ENCODE measurements around the gene C2CD2.

- no peak for TF ChIP-seq EP300 (IDR thresholded peaks at IDR 0.05; ENCODE audit: low read depth)
- no peak for TF ChIP-seq CTCF (IDR thresholded peaks at IDR 0.05)
- no peak for TF ChIP-seq POLR2A (IDR thresholded peaks at IDR 0.05)
Measured at GRCh38 chr21:41863439-41863740, 90.4 kb downstream of the C2CD2 start.

Measured in transverse colon (tissue), 3 donors.